Amniotic epithelial cell (primary cell): ENCODE measurements around the gene CDH4.
A peak's percentile ranks its signal among the peaks of the same experiment; 100 is the strongest.
"Not testable (repeated sequence)": the region's sequence is repeated elsewhere in the genome, so short reads cannot be mapped to it uniquely, and the experiment has no call there.

ENCODE experiments used
- DNase-seq: peaks from one replicate; pipeline ENCODE4 v3.0.0-alpha.2; 2010; ENCODE audit warnings: low read depth

CDH4 gene

DNA sequence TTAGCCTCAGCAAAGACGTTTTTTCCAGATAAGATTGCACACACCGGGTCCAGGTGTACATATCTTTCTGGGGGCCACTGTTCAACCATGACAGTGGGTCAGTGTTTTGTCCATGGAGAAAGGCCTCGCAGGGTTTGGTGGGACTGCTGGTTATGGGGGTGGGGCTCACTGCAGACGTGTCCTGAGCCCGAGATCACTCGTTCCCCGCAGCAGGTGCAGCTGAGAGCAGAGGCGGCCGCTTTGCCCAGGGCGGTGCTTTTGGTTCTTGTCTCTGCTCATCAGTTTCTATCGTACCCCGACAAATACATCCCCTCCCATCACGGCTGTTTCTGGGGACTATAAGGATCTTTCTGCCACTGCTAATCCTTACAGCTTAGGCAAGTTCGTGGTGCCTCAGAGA is 166.9 kb downstream of the CDH4 start:
- no peak for DNase-seq

GRCh38 chr20:61419501-61419900 is 167.4 kb downstream of the CDH4 start:
- no peak for DNase-seq

DNA sequence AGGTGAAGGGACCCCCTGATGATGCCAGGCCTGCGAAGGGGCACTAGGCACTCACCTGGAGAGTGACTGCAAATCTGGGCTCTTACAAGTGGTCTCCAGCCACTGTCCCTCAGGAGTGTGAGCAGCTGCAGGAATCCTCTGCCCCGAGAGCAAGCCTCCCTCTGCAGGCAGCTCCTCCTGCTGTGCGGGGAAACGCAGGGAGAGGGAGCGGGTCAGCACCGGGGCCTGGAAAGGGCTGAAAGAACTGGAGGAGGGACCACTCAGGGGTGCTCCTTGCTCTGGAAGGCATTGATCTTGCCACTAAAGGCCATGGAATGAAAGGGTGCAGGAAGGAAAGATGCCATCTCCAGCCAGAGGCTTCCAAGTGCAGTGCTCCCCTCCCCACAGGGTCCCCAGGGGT is 168.0 kb downstream of the CDH4 start:
- no peak for DNase-seq

DNA sequence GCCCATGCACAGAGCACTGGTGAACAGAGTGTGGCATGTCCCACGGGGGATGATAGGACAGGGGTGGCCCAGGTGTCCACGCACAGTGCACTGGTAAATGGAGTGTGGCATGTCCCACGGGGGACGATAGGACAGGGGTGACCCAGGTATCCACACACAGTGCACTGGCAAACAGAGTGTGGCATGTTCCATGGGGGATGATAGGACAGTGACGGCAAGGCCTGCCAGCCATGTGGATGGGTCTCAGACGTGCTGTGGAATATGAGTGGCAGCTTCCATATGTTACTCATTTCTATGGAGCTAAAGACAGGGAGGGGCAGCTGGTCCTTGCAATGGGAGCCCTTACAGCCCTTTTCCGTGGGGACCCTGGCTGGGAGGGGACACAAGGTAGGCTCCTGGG is 168.7 kb downstream of the CDH4 start:
- no peak for DNase-seq

DNA sequence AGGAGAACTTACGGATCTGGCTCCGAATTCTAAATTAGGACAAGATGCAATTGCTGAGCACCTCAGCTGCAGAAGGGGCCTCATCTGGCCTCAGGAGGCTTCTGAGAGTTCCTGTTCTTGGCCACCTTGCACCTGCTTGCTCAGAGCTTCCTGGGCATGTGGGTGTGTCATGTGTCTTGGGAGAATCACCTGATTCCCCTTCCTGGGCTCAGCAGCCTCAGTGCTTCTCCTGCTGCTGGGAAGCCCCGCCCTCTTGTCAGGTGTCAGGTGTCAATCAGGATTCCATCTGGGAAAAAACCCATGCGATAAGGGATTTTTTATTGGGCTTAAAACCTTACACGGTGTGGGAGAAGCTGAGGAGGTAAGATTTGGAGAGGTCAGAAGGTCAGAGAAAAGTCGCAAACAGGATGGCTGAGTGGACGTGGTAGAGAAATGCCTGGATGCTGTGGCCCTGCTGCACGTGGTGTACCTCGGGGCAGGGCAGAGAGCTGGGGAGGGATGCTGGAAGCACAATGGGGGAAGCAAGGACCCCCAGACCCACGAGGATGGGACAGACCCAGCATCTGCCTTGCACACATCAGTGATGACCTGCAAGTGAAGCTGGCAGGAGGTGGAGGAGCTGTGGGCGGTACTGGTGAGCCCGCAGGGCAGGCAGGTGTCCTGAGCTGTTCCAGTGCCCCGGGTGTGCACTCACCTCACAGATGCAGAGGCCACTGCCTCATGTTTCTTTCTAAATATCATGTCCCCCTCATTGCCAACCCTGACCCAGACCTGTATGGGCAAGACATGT is 170.8 kb downstream of the CDH4 start:
- no peak for DNase-seq

DNA sequence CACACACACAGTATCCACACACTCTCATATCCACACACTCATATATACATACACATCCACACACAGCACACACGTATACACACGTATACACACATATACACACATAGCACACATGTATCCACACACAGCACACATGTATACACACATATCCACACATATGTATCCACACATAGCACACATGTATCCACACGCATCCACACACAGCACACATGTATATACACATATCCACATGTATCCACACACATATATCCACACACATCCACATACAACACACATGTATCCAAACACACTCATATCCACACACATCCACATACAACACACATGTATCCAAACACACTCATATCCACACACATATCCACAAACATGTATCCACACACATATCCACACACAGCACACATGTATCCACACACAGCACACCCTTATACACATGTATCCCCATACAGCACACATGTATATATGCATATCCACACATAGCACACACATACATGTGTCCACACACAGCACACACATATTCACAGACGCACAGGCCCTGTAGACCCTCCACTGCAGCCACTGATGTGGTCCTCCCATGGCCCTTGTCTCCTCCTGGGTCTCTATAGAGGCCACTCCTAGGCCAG is 172.1 kb downstream of the CDH4 start:
- no peak for DNase-seq

- DNase-seq: no peak
Observed at GRCh38 chr20:61424628-61425420, 172.8 kb downstream of the CDH4 start.

- not testable (repeated sequence) for DNase-seq
Observed at GRCh38 chr20:61425541-61425991, 173.5 kb downstream of the CDH4 start.

DNA sequence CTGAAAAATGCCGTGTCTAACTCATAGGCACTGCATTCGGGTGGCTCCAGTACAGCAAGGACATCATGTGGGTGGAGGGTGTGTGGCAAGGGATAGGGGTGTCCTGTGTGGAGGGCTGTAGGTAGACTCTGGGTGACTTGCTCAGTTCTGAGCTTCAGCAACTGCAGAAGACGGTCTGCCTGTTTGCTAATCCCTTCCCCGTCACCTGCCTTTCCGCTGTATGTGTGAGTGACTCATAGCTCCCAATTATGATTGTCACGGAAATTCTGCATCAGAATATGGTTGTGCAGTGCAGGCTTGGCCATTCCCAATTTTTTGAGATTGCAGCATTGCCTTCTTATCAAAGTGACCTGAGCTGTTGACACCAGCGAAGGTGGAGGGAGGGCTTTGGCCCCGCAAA is 174.3 kb downstream of the CDH4 start:
- DNase-seq: no peak

- no peak for DNase-seq
Observed at GRCh38 chr20:61429458-61430227, 177.6 kb downstream of the CDH4 start.

- DNase-seq: no peak
Observed at GRCh38 chr20:61430228-61430624, 178.2 kb downstream of the CDH4 start.

- DNase-seq: no peak
Observed at GRCh38 chr20:61433176-61433575, 181.1 kb downstream of the CDH4 start.

- no peak for DNase-seq
Observed at GRCh38 chr20:61433816-61434215, 181.8 kb downstream of the CDH4 start.

- DNase-seq: no peak
Observed at GRCh38 chr20:61434341-61434781, 182.3 kb downstream of the CDH4 start.

- DNase-seq: no peak
Observed at GRCh38 chr20:61435184-61435822, 183.2 kb downstream of the CDH4 start.

- no peak for DNase-seq
Observed at GRCh38 chr20:61435823-61436220, 183.8 kb downstream of the CDH4 start.

- DNase-seq: peak; percentile 20
Observed at GRCh38 chr20:61436283-61436666, 184.2 kb downstream of the CDH4 start.

DNA sequence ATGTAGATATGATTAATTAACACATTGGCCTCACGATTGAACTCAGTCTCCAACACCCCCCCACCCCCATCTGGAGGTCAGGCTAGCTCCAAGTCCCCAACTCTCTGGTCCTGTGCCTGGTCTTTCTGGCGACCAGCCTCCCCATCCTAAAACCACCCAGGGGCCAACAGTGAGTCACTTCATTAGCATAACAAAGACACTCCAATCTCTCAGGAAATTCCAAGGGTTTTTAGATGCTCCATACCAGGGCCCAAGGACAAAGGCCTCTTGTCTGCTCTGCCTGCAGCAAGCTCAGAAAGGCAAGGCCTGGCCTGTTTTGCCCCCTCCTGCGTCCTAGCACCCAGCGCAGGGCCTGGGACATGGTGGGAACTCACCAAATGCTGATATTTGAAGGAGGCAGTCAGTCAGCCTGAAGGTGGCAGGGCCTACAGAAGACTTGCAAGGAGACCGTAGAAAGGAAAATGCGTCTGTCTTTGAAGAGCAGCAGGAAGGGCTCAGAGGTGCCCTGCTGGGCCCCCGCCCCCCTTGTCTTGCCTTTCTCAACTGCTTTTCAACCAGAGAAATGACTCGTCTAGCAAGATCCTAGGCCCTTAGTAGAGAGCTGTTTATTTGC is 184.7 kb downstream of the CDH4 start:
- DNase-seq: peak; percentile 46

DNA sequence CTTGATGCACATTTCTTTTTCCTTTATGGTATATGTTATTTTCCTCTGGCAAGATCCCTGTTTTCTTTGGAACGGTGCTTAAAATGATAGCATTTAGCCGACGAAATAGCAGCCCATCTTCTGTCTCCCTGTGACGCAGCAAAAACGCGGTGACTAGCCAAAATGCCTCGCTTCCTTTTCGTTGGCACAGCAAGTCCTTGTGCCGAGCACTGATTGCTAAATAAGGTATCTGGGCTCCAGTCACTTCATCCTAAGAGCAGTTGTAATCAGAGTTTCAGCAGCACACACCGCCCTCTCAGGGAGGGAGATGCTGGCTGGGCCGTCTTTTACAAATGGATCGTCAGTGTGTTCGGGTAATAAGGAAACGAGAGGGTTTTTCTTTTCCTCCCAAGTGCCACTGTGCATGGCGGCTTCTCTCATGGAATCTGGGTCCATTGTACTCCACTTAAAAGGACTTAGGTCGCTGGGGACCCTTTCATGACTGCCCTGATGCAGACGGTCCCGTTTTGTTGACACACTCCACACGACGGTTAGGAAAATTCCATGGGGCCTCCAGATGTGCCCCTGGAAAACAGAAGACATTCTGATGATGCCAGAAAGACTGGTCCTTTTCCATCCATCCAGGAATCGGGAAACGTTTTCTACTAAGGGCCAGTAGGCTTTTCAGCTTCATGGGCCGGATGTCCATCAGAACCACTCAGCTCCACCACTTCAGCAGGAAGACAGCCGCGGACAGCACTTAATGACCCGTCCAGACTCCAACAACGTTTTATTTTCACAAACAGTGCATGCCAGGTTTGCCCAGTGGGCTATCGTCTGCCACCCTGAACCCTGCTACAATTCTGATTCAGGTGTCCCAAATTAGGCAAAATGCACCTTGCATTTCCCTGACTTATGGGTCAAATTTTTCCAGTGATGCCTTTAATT is 185.5 kb downstream of the CDH4 start:
- DNase-seq: peak; percentile 52

DNA sequence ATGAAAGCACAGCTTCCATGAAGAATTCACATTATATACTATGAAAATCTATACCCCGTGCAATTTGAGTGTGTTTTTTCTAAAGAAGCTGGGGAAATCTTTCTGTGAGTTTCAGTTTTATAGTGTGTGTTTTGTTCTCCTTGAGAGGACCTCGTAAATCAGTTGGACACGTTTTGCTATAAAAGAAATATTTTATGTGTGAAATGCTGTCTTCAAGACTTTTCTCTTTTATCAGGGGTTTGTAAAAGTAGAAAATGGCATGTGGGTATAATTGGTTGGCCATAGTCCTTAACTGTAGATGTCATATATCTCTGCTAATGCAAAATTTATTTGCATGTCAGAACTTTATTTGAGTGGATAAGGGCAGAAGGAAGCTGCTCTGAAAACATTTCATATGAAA is 186.2 kb downstream of the CDH4 start:
- no peak for DNase-seq
